NOMO-1 (cell line): ENCODE results near the gene RTEL1.
"Not testable (repeated sequence)": the region's sequence is repeated elsewhere in the genome, so short reads cannot be mapped to it uniquely, and the experiment has no call there.

Source experiments
- DNase-seq, 2 experiments: peaks; one replicate each; lab custom pipeline; 2025; ENCODE audit not compliant: unreplicated experiment in 2 of 2; lab: John Stamatoyannopoulos, UW

RTEL1 gene

DNA sequence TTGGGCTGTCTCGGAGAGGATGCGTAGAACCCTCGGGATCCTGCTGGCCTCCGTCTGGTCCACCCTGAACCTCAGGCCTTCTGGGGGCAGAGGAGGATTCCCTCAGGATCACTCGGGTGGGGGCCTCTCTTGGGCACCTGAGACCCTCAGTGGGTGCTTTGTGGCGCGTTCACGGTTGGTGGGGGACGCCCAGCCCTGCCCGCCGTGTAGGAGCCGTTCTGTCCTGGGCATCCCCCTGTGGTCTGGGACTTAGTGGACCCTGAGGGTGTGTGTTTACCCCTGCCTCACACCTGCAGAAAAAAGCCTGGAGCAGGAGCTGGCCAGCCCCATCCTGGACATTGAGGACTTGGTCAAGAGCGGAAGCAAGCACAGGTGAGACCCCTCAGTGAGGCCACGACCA is 7.6 kb downstream of the RTEL1 start:
- DNase-seq, result no peak

DNA sequence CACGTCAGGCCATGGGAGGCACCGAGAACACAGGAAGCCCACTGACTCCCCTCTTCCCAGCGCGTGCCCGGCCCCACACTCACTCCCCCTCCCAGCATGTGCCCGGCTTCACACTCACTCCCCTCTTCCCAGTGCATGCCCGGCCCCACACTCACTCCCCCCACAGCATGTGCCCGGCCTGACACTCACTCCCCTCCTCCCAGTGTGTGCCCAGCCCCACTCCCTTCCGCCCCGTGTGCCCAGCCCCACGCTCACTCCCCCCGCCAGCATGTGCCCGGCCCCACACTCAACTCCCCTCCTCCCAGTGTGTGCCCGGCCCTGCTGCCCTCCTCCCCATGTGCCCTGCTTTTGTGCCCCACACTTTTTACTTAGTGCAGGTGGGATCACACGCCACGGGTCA is 9.7 kb downstream of the RTEL1 start:
- DNase-seq, result no peak

DNA sequence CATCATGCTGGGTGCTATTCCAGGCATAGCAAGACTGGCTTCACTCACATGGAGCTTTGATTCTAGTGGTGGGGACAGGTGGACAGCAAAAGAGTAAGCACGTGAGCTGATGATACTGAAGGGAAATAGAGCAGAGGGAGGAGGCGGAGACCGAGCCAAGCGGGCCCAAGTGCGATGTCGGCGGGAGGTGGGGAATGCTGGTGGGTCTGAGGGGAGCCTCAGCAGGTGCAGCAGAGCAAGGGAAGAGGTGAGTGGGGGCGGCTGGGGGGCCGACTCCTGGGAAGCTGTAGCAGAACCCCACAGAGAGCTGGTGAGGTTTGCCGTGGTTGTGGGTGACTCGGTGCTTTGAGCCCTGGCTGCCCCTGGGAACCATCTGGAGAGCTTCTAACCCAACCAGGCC is 10.2 kb downstream of the RTEL1 start:
- no peak for DNase-seq

DNA sequence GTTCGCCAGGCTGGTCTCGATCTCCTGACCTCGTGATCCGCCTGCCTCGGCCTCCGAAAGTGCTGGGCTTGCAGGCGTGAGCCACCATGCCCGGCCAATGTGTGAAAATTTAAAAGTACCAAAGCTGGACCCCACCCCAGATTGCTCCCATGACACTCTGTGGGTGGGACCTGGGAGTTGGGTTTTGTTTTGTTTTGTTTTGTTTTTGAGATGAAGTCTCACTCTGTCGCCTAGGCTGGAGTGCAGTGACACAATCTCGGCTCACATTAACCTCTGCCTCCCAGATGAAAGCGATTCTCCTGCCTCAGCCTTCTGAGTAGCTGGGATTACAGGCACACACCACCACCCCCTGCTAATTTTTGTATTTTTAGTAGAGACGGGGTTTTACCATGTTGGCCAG is 13.6 kb downstream of the RTEL1 start:
- not testable (repeated sequence) for DNase-seq

DNA sequence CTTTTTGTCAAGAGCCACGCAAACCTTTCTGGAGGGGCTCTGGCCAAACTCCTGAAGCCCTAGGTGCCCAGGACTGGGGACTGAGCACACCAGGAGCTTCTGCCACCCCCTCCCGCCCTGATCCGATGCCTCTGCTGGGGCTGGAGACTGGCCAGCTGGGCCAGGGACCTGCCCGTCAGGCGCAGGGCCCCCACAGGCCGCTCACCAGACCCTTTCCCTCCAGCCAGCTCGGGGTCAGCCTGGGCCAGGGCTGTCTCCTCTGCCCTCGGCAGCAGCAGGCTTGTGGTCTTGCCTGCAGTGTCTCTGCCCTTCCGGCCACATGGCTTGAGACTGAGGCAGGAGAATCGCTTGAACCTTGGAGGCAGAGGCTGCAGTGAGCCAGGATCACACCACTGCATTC is 14.6 kb downstream of the RTEL1 start:
- DNase-seq, result no peak

DNA sequence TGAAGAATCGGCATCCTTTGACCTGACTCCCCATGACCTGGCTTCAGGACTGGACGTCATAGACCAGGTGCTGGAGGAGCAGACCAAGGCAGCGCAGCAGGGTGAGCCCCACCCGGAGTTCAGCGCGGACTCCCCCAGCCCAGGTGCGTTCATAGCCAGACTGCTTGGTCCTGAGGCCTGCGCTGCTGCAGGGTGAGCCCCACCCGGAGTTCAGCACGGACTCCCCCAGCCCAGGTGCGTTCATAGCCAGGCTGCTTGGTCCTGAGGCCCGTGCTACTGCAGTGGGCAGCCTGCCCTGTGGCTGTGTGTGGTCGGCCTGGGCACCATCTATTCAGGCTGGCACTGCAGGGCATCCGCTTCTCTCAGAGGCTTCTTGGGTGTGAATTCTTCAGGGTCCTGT is 15.8 kb downstream of the RTEL1 start:
- no peak for DNase-seq

DNA sequence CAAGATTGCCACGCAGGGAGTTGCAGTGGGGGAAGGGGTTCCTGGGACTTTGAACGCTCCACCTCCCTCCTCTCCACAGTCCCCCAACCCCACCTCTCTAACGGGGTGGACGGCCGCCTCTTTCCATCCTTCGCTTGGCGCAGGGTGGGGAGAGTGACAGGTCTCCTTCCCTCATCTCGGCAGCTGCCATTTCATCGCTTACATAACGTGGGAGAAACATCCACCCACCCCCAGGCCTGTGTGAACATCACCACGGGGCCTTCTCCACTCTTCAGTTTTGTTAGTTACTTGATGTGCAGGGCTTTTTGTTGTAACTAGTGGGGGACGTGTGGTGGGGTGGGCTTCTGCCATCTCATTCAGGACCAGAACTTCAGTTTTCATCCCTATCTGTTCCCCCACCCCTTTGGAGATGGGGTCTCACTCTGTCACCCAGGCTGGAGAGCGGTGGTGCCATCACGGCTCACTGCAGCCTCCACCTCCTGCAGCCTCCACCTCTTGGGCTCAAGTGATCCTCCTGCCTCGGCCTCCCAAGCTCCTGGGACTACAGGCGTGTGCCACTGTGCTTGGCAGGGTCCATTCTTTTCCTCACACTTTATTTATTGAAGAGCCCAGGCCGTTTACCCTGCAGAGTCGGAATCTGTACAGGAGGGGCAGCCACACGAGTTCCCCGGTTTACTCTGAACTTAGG is 17.7 kb downstream of the RTEL1 start:
- no peak for DNase-seq

DNA sequence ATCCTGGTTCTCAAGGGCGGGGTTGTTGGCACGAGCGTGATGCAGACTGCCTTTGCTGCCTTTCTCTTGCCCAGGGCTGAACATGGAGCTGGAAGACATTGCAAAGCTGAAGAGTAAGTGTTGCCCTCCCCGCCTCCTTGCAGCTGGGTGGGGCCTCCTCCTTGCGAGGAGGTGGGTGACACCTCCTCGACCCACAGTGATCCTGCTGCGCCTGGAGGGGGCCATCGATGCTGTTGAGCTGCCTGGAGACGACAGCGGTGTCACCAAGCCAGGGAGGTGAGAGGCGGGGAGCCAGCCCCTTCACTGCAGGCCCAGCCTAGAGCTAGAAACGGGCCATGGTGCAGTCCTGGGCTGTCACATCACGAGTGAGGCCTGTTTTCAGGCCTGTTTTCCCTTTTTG is 20.0 kb downstream of the RTEL1 start:
- DNase-seq, result no peak

DNA sequence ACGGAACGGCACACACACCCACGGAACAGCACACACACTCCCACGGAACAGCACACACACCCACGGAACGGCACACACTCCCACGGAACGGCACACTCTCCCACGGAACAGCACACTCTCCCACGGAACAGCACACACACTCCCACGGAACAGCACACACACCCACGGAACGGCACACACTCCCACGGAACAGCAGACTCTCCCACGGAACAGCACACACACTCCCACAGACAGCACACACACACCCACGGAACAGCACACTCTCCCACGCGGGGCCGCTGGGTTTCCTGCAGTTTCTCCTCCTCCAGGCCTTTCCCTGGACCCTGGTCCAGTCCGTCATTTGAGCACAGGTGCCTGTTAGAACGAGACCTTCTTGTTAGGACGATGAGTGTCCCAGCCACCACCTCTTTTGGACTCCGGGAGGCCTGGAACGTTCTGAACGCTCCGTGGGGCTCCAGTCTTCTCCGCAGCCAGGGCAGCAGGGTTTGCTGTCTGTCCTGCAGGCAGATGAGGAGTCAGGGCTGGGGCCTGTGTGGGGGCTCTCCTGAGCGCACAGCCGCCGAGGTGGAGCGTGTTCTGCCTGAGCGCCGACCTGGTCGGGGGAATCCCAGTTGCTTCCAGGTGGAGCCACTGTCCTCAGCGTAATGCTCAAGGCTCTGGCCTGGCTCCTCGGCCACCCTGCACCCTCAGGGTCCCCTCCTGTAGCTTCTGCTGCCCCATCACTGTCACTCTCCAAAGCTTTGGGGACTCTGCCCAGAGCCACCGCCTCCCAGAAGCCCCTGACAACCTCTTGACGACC is 20.8 kb downstream of the RTEL1 start:
- no peak for DNase-seq

DNA sequence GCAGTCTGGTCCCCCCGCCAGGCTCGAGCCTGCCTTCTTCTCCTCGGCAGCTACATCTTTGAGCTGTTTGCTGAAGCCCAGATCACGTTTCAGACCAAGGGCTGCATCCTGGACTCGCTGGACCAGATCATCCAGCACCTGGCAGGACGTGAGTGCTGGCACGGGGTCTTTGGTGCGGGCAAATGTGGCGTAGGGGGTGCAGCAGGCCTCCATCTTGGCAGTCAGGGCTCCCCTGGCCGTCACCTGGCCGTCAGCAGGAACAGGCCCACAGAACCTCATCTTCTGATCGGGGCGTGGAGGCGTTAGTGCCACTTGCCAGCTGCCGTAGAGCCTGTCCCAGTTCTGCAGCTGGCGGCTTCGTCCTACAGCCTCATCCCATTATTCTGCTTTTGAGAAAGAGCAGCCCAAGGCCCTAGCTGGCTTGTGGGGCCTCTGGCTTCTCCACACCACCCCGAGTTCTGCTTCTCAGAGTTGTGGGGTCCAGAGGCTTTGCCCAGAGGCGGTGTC is 21.7 kb downstream of the RTEL1 start:
- no peak for DNase-seq

DNA sequence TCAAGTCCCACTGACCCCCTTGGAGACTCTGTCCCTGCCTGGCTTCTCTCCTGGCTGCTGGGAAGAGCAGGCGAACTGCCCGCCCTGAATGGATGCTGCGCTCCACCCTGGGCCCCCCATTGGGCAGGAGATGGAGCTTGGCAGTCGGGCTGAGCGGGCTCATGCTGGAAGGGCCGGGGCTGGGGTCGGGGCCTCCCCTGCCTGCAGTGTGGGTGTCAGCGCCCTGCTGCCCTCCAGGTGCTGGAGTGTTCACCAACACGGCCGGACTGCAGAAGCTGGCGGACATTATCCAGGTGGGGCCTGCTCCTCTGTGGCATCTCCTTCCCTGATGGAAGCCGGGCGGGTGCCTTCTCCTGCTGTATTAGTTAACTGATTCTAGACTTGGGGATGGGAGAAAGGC is 22.3 kb downstream of the RTEL1 start:
- no peak for DNase-seq

DNA sequence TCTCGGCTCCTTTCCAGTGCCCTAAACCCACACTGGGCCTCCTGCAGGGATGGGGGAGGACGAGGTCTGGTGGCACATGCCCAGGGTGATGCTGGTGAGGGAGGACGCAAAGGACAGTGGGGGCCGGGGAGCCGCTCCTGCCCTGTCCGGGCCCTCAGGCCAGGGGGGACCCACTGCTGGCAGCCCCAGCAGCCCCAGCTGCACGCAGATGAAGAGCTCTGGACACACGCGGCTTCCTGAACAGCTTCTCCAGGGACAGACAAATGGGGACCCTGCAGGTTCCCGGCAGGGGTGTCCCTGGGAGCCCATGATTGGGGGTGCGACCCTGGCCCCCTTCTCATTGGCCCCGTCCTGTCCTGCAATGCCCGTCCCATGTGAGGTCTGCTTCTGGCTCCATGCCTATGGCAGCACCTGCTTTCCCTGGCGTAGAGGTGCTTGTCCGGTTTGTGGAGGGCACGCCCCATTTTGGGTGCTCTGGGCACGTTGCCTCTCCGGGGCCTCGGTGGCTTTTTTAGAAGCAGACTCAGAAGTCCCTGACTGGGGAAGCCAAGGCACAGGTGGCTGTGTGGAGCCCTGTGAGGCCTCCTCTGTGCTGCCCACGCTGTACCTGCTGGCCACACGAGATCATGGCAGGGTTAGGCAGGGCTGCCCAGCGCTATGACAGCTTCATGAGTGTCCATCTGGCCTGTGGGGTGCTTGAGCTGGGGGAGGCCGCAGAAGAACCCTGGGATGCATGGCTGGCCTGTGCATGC is 22.9 kb downstream of the RTEL1 start:
- no peak for DNase-seq

DNA sequence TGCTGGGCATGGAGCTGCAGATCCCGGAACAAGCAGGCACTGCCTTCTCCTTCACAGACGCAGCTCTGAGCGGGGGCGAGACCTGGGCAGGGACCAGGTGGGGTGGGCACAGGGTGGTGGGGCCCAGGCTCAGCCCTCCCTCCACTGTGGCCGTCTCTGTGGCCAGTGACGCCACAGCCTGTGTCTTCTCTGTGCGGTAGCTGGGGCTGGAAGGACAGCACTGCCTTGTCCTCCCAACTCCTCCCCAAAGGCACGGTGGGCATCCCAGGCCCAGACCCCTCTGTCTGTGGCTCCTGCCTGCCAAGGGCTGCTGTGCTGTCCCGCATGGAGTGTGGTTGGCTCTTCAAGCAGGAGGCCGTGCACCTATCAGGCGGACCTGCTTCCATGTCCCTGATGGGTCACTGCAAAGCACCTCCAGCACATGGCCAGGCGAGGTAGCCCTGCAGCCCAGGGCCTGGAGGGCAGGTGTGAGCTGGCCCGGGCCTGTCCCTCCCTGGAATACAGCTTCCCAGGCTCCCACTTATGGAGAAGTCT is 23.6 kb downstream of the RTEL1 start:
- no peak for DNase-seq

DNA sequence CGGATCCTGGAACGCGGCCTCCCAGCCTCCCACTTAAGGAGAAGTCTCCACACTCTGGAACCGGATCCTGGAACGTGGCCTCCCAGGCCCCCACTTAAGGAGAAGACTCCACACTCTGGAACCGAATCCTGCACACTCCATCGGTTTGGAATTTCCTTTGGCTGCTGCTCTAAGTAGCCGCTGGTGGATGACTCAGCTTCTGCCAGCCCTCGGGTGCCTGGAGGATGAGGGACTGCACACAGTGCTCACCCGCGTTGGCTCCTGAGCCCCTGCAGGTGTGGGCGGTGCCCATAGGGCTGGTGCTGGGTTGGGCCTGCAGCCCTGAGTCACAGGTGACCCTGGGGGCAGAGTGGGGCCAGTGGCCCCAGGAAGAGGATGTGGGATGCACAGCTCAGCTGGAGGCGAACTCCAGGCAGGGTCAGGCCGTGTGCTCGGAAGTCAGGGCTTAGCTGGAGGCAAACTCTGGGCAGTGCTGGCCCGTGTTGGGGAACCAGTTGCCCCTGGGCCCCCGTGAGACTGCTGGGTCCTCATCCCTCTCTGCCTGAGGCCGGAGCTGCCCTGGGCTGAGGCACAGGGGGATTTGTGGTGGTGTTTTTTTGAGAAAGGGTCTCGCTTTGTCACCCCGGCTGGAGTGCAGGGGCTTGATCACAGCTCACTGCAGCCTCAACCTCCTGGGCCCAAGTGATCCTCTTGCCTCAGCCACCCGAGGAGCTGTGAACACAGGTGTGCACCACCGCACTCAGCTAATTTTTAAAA is 24.4 kb downstream of the RTEL1 start:
- DNase-seq, result no peak

DNA sequence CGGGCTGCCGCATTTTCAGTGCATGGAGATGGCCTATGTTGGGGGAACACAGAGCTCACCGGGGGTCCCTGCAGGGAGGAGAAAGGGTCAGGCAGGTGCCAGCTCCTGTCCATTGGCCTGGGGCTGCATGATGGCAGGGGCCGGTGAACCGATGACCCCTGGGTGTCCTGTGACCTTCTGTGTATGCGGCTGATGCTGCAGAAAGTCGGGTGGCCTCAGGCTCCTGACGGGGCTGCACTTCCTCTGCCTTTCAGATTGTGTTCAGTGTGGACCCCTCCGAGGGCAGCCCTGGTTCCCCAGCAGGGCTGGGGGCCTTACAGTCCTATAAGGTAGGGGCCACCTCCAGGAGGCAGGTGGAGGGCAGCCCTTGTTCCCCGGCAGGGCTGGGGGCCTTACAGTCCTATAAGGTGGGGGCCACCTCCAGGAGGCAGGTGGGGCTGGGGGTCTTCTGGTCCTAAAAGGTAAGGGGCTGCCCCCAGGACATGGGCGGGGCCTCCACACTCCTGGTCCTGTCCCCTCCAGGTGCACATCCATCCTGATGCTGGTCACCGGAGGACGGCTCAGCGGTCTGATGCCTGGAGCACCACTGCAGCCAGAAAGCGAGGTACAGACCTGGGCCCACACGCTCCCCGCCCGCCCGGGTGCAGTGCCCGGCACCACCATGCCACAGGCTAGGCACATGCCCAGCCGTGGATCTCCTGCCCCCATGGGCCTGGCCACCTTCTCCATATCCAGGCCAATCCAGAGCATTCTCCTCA is 27.3 kb downstream of the RTEL1 start:
- no peak for DNase-seq

DNA sequence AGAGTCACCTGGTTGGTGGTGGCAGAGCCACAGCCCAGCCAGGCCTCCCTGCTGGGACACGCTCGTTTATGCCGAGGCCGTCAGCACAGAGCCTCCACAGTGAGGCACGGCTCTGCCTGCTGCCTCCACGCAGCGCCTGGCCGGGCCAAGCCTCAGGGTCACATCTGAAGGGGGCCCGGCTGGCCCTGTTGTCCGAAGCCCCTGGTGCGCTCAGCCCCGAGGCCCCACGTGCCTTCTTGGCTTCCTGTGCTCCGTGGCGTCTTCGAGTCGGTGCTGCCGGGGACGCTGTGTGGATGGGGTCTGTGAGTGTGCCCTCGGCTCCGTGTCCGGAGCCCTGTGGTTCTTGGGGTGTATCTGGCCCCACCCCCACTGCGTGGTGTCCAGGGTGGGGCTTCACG is 28.0 kb downstream of the RTEL1 start:
- no peak for DNase-seq

DNA sequence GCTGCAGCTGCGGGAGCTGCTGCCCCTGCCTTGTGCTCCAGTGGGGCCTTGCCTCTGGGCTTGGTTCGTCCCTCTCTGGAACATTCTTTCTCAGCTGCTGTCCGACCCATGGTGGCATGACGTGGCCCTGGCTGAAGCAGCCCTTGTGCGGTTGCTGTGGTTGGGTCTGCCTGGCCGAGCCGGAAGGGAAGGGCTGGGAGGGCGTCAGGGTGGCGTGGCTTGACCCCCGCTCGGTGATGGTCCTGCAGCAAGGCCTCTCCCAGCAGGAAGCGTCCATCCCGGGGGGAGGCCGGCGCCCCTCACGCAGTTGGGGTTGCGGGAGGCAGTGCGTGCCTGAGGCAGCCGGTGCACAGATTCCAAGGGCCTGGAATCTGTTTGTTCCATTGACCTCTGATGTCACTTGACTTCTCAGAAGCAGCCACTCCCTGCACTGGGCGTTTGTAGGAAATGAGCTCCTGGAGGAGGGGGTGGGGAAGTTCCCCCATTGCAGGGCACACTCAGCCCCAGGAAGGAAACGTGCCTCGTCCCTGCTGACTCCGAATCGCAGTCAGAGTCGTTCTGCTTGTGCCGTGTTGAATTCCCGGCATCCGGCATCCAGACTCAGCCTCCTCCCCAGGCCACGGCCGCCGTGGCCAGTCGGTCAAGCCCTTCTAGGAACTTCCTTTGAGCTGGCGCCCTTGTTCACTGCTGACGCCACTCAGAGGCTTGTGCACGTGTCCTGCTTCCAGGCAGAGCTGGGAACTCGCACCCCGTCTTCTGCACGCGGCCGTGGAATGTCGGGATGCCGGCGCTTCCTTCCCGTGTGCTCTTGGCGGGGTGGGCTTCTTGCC is 28.6 kb downstream of the RTEL1 start:
- DNase-seq, result peak; percentile 41 to 50

DNA sequence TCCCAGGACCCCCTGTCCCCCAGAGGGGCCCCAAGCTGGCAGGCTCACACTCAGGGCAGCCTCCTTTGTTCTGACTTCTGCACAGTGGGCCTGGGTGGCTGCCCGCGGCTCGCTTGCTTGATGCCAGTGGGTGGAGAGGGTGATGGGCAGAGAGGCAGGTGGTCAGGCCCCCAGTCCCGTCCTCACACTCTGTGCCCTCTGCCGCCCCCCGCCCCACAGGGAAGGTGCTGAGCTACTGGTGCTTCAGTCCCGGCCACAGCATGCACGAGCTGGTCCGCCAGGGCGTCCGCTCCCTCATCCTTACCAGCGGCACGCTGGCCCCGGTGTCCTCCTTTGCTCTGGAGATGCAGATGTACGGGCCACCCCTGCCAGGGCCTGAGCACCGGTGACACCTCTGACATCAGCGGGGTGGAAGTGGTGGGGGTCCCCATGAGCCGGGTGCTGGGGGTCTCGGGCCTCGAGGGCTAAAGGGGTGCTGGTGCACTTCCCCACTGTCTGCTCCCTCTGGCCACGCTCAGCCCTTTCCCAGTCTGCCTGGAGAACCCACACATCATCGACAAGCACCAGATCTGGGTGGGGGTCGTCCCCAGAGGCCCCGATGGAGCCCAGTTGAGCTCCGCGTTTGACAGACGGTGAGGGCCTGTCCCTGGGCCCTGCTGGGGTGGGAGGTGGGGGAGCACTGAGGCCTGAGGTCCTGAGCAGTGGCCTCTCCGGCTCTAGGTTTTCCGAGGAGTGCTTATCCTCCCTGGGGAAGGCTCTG is 29.5 kb downstream of the RTEL1 start:
- no peak for DNase-seq
